CD4-positive, alpha-beta T cell treated with Interleukin-17A for 4 hours (primary cell): ENCODE results near the gene TBCE.

ENCODE experiments used
- DNase-seq: peaks from one replicate; pipeline ENCODE4 v3.0.0-alpha.2; 2020; ENCODE audit warnings: mixed read lengths

TBCE gene

GRCh38 chr1:235411489-235412486 lies 44.6 kb downstream of the TBCE start:
- DNase-seq, result no peak

GRCh38 chr1:235415008-235415904 lies 48.0 kb downstream of the TBCE start:
- peak; percentile 71 for DNase-seq

- no peak for DNase-seq
These were observed 49.4 kb downstream of the TBCE start for GRCh38 chr1:235416662-235417049.

- peak; percentile 69 for DNase-seq
These were observed 50.0 kb downstream of the TBCE start for GRCh38 chr1:235417086-235417697.

GRCh38 chr1:235421751-235422150 lies 54.5 kb downstream of the TBCE start:
- no peak for DNase-seq

GRCh38 chr1:235423214-235423652 lies 56.0 kb downstream of the TBCE start:
- DNase-seq, result peak; percentile 11

GRCh38 chr1:235424092-235424491 lies 56.9 kb downstream of the TBCE start:
- DNase-seq, result no peak

- DNase-seq, result no peak
These were observed 58.1 kb downstream of the TBCE start for GRCh38 chr1:235425357-235425756.

- no peak for DNase-seq
These were observed 58.9 kb downstream of the TBCE start for GRCh38 chr1:235426143-235426542.

GRCh38 chr1:235426680-235427079 lies 59.5 kb downstream of the TBCE start:
- no peak for DNase-seq

GRCh38 chr1:235427447-235427846 lies 60.2 kb downstream of the TBCE start:
- DNase-seq, result no peak

GRCh38 chr1:235429143-235429542 lies 61.9 kb downstream of the TBCE start:
- no peak for DNase-seq

GRCh38 chr1:235430991-235431390 lies 63.8 kb downstream of the TBCE start:
- DNase-seq, result no peak

- DNase-seq, result no peak
These were observed 66.8 kb downstream of the TBCE start for GRCh38 chr1:235434001-235434400.

- DNase-seq, result no peak
These were observed 74.0 kb downstream of the TBCE start for GRCh38 chr1:235441159-235441685.

GRCh38 chr1:235442788-235443429 lies 75.7 kb downstream of the TBCE start:
- no peak for DNase-seq

GRCh38 chr1:235448616-235449015 lies 81.4 kb downstream of the TBCE start:
- DNase-seq, result no peak

- DNase-seq, result no peak
These were observed 83.2 kb downstream of the TBCE start for GRCh38 chr1:235450433-235450832.

- no peak for DNase-seq
These were observed 83.8 kb downstream of the TBCE start for GRCh38 chr1:235450886-235451483.

- no peak for DNase-seq
These were observed 86.8 kb downstream of the TBCE start for GRCh38 chr1:235454021-235454420.

GRCh38 chr1:235455097-235455496 lies 87.9 kb downstream of the TBCE start:
- DNase-seq, result no peak

- DNase-seq, result no peak
These were observed 88.6 kb downstream of the TBCE start for GRCh38 chr1:235455823-235456222.
